ENCODE measurements around the gene CTNND2.
"Not testable (repeated sequence)": the region's sequence is repeated elsewhere in the genome, so short reads cannot be mapped to it uniquely, and the experiment has no call there.

Gene CTNND2

GRCh38 chr5:11429254-11429653 lies 475.0 kb downstream of the CTNND2 start:
- DNase-seq: no peak

- DNase-seq: no peak
These were observed 476.7 kb downstream of the CTNND2 start for GRCh38 chr5:11427569-11427968.

GRCh38 chr5:11426442-11426841 lies 477.8 kb downstream of the CTNND2 start:
- no peak for DNase-seq

- DNase-seq: no peak
These were observed 481.9 kb downstream of the CTNND2 start for GRCh38 chr5:11422342-11422741.

GRCh38 chr5:11420969-11421368 lies 483.3 kb downstream of the CTNND2 start:
- no peak for DNase-seq

- DNase-seq: no peak
These were observed 488.5 kb downstream of the CTNND2 start for GRCh38 chr5:11415751-11416150.

GRCh38 chr5:11414732-11415131 lies 489.5 kb downstream of the CTNND2 start:
- not testable (repeated sequence) for DNase-seq

- no peak for DNase-seq
These were observed 492.6 kb downstream of the CTNND2 start for GRCh38 chr5:11411621-11412020.

- DNase-seq: no peak
These were observed 496.6 kb downstream of the CTNND2 start for GRCh38 chr5:11407556-11408145.

- no peak for DNase-seq
These were observed 503.9 kb downstream of the CTNND2 start for GRCh38 chr5:11400316-11400715.

- no peak for DNase-seq
These were observed 505.5 kb downstream of the CTNND2 start for GRCh38 chr5:11398728-11399127.

GRCh38 chr5:11397549-11397948 lies 506.7 kb downstream of the CTNND2 start:
- no peak for DNase-seq

- no peak for DNase-seq
These were observed 507.3 kb downstream of the CTNND2 start for GRCh38 chr5:11396917-11397316.

GRCh38 chr5:11394933-11395332 lies 509.3 kb downstream of the CTNND2 start:
- DNase-seq: no peak

GRCh38 chr5:11390291-11390767 lies 513.9 kb downstream of the CTNND2 start:
- DNase-seq: no peak

- no peak for DNase-seq
These were observed 516.9 kb downstream of the CTNND2 start for GRCh38 chr5:11387382-11387781.

GRCh38 chr5:11386398-11386797 lies 517.8 kb downstream of the CTNND2 start:
- DNase-seq: no peak

GRCh38 chr5:11385901-11386293 lies 518.3 kb downstream of the CTNND2 start:
- no peak for DNase-seq

GRCh38 chr5:11385251-11385900 lies 518.9 kb downstream of the CTNND2 start:
- DNase-seq: no peak

GRCh38 chr5:11384441-11385250 lies 519.6 kb downstream of the CTNND2 start:
- DNase-seq: peak; percentile 59

- DNase-seq: no peak
These were observed 520.6 kb downstream of the CTNND2 start for GRCh38 chr5:11383506-11384095.

GRCh38 chr5:11378461-11378860 lies 525.8 kb downstream of the CTNND2 start:
- no peak for DNase-seq

- no peak for DNase-seq
These were observed 526.4 kb downstream of the CTNND2 start for GRCh38 chr5:11377896-11378295.

GRCh38 chr5:11372191-11372590 lies 532.1 kb downstream of the CTNND2 start:
- DNase-seq: no peak
